HG03097 (cell line): ENCODE results near the gene CEP162.
"Not testable (repeated sequence)": the region's sequence is repeated elsewhere in the genome, so short reads cannot be mapped to it uniquely, and the experiment has no call there.

Experiments
- ATAC-seq: cut with Tn5 transposase; IDR thresholded peaks from one replicate; pipeline ENCODE4 v1.9.1; 2021; ENCODE audit not compliant: unreplicated experiment, low FRiP score

CEP162 gene

DNA sequence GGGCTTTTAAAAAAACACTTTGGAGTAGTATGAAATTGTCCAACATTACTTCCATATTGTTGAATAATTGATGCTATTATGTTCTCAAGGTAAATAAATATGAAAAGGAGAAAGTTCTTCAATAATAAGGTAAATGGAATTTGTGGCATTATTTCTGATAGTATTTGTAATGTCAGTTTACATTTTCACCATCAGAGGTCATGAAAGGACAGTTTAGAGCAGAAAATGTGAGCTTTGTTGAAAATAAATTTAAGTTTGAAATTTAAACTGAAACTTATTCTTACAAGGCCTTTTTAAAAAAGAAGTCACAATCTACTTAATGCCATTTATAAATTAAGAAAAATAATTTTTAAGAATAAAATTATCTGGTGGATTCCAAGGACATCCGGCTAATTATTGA, 15.8 kb upstream of the CEP162 start:
- no peak for ATAC-seq

- no peak for ATAC-seq
Observed at GRCh38 chr6:84242265-84242664, 14.8 kb upstream of the CEP162 start.

- no peak for ATAC-seq
Observed at GRCh38 chr6:84228198-84228543, 728 bp upstream of the CEP162 start.

DNA sequence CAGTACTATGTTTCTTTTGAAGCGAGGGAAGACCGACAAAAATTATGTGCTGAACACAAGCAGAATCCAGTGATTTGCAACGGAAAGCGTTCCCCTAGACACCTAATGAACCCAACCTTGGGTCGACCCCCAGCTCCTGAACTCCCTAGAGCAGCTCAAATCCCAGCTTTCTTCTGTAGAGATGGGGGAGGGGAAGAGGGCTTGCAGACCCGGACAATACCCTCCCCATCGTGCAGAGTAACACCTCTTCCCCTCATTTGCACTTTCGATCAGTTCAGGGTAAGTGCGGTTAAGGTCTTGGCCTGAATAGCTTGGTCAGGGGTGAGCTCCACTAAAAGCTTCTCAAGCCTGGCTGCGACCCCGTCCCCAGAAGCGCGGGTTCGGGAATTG, 404 bp downstream of the CEP162 start:
- peak; percentile 15 for ATAC-seq

DNA sequence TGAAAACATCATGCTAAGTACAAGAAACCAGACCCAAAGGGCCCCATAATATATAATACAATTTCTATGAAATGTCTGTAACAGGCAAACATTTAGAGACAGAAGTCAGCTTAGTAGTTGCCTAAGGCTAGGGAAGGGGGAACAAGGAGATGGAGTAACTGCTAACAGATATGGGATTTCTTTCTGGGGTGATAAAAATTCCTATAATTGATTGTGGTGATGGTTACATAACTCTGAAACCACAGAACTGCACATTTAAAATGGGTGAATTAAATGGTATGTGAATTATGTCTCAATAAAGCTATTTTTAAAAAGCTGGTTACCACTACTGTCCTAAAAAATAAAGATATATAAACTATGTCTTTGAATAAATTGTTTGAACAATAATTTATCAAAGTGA, 3.2 kb downstream of the CEP162 start:
- ATAC-seq, result no peak

GRCh38 chr6:84223608-84224007, 3.8 kb downstream of the CEP162 start:
- ATAC-seq, result not testable (repeated sequence)

DNA sequence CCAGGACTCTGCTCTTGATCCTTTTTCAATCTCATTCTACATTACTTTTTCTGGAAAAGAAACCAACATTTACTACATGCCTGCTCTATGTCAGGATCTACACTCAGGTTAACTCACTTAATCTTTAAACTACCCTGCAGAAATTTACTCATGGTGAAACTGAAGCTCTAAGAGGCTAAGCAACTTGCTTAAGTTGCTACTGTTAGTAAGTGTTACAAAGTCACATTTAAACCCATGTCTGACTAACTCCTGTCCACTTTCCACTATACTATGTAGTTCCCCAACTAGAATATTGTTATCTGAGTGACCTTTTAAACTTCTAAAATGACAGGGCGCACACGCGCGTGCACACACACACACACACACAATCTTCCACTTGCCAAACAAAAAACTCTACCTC, 5.0 kb downstream of the CEP162 start:
- no peak for ATAC-seq

- ATAC-seq, result no peak
Observed at GRCh38 chr6:84220809-84221409, 6.5 kb downstream of the CEP162 start.

DNA sequence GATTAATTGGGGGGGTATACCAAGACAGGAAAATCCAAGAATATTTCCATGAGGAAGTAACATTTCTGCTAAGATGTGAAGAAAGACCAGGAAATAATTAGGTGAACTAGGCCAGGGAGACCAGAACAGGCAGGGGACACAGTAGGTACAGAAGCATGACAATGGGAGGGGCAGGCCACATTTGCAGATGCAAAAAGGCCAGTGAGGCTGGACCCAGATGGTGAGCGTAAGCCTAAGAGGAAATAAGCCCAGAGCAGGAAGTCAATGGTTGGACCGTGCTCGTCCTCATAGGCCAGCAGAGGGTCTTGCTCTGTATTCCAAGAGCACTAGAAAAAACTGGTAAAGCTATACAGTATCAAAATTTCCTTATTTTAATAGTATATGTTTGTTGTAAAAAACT, 9.4 kb downstream of the CEP162 start:
- ATAC-seq, result no peak

GRCh38 chr6:84213217-84213616, 14.2 kb downstream of the CEP162 start:
- no peak for ATAC-seq

DNA sequence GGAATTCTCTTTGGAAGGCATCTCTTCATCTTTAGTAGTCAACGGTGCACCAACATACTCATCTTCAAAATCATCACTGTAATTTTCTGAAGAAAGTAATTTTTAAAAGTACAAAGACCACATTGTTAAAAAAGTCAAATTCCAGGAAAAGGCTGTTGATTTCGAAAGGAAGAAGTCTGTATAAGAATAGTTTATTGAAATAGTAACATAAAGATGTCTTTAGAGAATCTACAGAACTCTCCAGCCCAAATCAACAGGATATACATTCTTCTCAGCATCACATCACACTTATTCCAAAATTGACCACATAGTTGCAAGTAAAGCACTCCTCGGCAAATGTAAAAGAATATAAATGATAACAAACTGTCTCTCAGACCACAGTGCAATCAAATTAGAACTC, 23.4 kb downstream of the CEP162 start:
- no peak for ATAC-seq

GRCh38 chr6:84199987-84200386, 27.5 kb downstream of the CEP162 start:
- not testable (repeated sequence) for ATAC-seq

DNA sequence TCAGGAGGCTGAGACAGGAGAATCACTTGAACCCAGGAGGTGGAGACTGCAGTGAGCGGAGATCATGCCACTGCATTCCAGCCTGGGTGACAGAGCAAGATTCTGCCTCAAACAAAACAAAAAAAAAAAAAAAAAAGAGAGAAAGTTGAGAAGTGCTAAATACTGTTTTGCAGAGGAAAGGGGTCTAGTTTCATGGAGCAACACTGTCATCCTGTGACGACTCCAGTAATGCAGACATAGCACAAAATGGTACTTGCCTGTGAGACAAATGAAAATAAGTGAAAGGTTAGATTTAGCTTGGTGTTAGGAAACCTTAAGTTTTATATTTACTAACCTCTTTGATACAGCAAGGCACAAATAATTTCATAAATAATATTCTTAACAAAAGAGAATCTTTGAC, 29.7 kb downstream of the CEP162 start:
- ATAC-seq, result no peak

GRCh38 chr6:84193114-84193708, 34.2 kb downstream of the CEP162 start:
- no peak for ATAC-seq

- ATAC-seq, result no peak
Observed at GRCh38 chr6:84191802-84192201, 35.6 kb downstream of the CEP162 start.

DNA sequence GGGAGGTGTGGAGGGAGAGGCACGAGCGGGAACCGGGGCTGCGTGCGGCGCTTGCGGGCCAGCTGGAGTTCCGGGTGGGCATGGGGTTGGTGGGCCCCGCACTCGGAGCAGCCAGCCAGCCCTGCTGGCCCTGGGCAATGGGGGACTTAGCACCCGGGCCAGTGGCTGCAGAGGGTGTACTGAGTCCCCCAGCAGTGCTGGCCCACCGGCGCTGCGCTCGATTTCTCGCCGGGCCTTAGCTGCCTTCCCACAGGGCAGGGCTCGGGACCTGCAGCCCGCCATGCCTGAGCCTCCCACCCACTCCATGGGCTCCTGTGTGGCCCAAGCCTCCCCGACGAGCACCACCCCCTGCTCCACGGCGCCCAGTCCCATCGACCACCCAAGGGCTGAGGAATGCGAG, 38.1 kb downstream of the CEP162 start:
- ATAC-seq, result not testable (repeated sequence)

- no peak for ATAC-seq
Observed at GRCh38 chr6:84183430-84183829, 44.0 kb downstream of the CEP162 start.

DNA sequence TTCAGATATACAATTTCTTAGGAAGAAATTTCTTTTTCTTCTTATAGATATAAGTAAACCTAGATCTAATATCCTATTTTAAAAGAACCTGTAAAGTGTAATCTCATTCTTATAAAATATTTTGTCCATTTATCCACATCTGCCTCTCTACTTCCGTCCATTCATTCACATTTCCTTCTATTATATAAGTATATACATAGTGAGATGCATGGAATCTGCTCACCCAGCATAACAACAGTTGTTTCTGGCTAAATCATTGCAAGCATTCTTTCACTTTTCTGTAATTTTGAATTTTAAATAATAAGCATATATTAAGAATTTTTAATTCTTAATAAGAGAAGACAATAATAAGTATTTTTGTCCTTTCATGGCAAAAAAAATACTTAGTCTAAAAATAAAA, 45.4 kb downstream of the CEP162 start:
- ATAC-seq, result no peak

DNA sequence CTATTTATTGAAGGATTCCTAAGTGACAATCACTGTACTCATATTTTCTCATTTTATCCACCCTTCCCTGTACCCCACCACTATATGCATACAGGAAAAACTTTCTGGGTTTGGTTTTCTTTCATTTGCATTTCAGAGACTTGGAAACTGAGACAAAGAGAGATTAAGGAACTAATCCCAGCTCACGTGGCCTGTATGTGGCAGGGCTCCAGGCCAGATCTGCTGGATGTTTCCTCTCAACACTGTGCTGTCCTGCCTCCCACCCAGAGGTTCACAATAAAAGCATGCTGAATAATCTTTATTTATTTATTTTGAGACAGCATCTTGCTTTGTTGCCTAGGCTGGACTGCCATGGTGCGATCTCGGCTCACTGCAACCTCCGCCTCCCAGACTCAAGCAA, 50.2 kb downstream of the CEP162 start:
- ATAC-seq, result no peak

GRCh38 chr6:84172574-84172973, 54.9 kb downstream of the CEP162 start:
- ATAC-seq, result no peak

- no peak for ATAC-seq
Observed at GRCh38 chr6:84172080-84172479, 55.4 kb downstream of the CEP162 start.

DNA sequence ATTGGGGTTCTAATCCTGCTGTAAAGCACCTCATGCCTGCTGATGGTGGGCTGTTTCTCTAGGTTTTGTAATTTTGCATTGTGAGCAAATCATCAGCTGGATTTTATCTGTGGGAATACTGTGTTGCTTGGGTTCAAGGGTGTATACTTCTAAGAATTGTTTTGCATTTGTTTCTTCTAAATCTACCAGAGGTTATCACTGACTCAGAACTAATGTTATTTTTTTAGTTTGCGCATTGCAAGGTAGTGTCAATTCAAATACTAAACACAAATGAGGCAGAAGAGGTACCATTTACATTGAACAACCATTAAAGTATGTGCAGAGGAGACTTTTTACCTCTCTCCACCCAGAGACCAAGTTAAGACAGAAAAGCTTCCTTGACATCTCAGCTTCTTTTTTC, 60.0 kb downstream of the CEP162 start:
- ATAC-seq, result no peak

- no peak for ATAC-seq
Observed at GRCh38 chr6:84166395-84166794, 61.0 kb downstream of the CEP162 start.
